HG02588 (cell line): Measurements from ENCODE around the gene NCAPH2.
"Not testable (repeated sequence)": the region's sequence is repeated elsewhere in the genome, so short reads cannot be mapped to it uniquely, and the experiment has no call there.

ENCODE experiments used
- ATAC-seq: cut with Tn5 transposase; IDR thresholded peaks from one replicate; pipeline ENCODE4 v1.9.1; 2021; ENCODE audit warnings: mild to moderate bottlenecking, moderate library complexity; ENCODE audit not compliant: unreplicated experiment

NCAPH2 gene

DNA sequence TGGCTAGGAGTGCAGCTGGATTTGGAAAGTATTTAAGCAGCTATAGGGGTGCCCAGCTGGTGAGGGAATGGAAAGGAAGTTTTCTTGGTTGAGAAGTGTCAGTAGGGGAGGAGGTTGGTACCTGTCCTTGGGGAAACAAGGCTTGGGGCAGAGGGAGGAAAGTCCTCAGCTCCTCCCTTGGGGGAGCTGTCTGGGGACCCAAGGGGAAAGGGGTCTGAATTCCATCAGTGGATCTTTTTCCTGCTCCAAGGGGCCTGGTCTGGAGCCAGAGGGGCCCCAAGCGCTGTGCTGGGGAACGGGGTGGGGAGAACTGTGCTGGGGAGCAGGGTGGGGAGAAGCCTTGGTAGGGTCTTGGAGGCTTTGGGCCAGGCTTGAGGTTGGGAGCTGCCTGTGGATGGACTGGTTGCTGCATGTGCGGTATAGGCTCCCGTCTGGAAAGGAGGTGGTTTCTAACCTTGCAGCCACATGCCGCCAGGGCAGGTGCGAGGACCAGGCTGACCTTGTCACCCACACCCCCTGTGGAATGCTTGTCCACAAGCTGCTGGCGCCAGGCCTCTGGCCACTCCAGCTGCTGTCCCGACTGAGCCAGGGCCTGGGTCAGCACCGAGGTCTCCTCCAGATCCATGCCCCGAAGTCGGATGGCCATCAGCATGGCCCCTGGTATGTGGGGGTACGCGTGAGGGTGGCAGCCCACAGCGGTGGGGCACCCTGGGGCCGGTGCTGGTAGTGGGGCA lies 20.8 kb downstream of the NCAPH2 start:
- no peak for ATAC-seq

- no peak for ATAC-seq
These were observed 21.4 kb downstream of the NCAPH2 start for GRCh38 chr22:50529416-50529896.

DNA sequence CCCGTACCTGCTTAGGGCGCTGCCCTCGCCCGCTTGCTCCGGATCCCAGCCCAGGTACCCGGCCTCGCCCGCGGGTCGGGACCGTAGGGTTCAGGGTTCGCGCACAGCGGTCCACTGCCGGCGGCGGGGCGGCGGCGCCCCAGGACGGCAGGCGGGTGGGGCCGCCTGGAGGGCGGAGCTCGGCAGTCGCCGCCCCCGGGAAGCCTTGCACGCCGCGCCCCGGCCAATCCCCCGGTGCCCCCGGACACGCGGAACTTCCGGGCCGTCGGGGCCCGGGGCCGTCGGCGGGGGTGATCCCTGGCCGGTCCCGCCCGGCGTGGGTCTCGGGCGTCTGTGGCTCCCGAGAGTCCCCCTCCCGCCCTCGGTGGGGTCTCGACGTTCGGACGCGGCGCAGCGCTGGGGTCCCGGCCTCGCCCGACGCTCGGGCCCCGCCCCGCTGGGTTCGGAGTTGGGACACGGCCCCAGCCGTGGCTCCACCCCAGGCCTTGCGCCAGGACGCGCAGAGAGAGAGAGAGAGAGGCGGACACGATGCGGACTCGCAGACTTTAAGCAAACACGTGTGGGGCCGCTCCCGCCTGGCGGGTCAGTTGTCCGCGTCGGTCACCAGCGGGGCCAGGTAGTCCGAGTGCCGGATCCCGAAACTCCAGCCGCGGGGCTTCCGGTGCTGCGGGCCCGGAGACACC lies 22.0 kb downstream of the NCAPH2 start, which contains the start of gene TYMP:
TSS of gene TYMP (minus strand) at position 116 of the 683 bp plus-strand sequence. CDS start 303 bp downstream, outside the sequence.
- ATAC-seq = peak; percentile 15

- no peak for ATAC-seq
These were observed 22.5 kb downstream of the NCAPH2 start for GRCh38 chr22:50530580-50530876.

DNA sequence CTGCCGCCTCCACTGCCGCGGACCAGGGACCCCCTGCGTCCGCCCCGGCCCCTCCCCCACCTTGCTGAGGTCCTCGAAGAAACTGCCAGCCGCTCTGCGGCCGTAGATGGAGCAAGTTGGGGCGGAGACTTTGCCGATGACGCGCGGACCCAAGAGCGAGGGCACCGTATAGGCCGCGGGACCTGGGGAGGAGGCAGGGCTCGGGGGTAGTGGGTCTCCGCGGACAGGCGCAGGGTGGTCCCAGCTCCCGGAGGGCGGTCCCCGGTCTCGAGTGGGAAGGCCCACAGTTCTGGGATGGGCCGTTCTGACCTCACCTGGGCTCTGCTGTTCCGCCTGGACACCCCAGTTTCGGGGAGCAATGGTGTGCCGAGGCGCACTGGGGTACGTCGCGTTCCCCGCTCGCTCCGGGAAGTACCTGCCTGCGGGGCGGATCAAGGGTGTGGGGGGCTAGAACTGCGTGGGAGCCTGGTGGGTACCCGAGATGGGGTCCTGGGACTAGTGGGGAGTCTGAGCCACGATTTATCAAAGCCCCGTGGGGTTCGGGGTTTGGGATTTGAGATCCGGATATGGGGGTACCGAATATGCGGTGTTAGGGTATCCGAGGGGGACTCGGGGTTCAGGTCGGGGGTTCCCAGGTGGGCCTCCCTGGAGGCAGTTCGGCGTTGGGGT lies 23.0 kb downstream of the NCAPH2 start:
- no peak for ATAC-seq

GRCh38 chr22:50531546-50531961 lies 23.5 kb downstream of the NCAPH2 start:
- ATAC-seq = peak; percentile 17

- peak; percentile 3 for ATAC-seq
These were observed 24.1 kb downstream of the NCAPH2 start for GRCh38 chr22:50531962-50532674.

DNA sequence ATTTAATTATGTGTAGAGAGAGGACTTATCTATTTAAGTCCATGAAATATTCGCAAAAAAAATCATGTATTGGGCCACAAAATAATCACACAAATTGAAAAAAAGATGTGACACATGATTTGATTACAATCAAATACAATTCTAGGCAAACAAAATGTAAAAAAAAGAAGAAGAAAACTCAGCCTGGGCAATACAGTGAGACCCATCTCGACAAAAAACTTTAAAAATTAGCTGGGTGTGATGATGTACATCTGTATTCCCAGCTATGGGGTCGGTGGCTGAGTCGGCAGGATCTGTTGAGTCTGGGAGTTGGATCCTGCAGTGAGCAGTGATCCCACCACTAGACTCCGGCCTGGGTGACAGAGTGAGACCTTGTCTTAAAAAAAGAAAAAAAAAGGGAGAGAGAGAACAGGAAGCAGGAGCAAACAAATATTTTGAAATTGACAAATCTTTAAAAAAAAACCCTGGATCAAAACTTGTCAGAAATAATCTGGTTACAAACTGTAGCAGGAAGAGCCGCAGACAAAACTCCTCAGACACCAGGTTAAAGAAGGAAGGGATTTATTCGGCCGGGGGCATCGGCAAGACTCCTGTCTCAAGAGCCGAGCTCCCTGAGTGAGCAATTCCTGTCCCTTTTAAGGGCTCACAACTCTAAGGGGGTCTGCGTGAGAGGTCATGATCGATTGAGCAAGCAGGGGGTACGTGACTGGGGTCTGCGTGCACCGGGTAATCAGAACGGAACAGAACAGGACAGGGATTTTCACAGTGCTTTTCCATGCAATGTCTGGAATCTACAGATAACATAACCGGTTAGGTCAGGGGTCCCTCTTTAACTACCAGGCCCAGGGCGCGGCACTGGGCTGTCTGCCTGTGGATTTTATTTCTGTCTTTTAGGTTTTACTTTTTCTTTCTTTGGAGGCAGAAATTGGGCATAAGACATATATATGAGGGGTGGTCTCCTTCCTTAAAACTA lies 25.1 kb downstream of the NCAPH2 start:
- ATAC-seq = no peak

- not testable (repeated sequence) for ATAC-seq
These were observed 26.1 kb downstream of the NCAPH2 start for GRCh38 chr22:50533856-50534711.

DNA sequence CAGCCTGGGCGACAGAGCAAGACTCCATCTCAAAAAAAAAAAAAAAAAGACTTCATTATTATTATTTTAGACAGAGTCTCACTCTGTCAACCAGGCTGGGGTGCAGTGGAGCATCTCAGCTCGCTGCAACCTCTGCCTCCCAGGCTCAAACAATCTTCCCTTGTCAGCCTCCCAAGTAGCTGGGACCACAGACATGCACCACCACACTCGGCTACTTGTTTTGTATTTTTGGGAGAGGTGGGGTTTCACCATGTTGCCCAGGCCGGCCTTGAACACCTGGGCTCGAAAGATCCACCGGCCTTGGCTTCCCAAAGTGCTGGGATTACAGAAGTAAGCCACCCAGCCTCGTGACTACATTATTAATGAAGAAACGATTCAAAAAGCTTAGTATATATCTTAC lies 27.1 kb downstream of the NCAPH2 start:
- ATAC-seq = no peak

DNA sequence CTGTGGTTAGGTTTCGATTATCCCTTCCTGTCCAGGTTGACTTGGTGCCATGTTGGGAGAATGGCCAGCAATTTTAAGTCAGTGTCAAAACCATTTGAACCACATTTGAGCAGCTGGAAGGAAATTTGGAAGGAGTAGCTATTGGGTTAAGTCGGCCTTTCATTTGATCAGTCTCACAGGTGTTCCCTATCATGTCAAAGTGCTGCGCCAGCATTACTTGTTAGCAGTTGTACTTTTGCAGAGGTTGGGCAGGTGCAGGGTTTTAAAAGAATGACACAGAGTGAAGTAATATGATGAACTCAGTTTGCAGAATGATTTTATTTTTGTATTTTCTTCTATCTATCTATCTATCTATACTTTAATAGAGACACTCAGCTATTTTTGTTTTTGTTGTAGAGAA lies 28.2 kb downstream of the NCAPH2 start:
- no peak for ATAC-seq

GRCh38 chr22:50537765-50538164 lies 29.7 kb downstream of the NCAPH2 start:
- no peak for ATAC-seq

DNA sequence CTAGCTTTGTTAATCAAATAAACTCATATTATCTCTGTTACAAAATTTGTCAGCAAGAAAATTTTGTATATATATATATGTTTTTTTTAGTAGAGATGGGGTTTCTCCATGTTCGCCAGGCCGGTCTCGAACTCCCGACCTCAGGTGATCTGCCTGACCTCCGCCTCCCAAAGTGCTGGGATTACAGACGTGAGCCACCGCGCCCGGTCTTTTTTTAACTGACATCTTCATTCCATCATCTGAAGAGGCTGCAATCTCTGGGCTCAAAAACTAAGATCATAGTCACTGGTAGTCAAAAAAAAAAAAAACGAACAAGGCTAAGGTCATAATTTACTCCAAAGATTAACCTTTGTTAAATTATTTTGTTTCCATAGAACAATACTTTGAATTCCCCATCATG lies 32.4 kb downstream of the NCAPH2 start:
- no peak for ATAC-seq

DNA sequence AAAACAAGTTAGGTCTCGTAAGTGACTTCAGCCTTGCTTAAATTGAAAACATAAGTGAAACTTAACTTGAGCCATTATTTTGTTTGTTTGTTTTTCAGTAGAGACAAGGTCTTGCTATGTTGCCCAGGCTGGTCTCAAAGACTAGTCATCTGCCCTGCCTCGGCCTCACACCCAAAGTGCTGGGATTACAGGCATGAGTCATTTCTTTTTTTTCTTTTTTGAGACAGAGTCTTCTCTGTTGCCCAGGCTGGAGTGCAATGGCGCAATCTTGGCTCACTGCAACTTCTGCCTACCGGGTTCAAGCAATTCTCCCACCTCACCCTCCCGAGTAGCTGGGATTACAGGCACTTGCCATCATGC lies 33.6 kb downstream of the NCAPH2 start:
- ATAC-seq = not testable (repeated sequence)

GRCh38 chr22:50542416-50542927 lies 34.4 kb downstream of the NCAPH2 start:
- ATAC-seq = no peak

DNA sequence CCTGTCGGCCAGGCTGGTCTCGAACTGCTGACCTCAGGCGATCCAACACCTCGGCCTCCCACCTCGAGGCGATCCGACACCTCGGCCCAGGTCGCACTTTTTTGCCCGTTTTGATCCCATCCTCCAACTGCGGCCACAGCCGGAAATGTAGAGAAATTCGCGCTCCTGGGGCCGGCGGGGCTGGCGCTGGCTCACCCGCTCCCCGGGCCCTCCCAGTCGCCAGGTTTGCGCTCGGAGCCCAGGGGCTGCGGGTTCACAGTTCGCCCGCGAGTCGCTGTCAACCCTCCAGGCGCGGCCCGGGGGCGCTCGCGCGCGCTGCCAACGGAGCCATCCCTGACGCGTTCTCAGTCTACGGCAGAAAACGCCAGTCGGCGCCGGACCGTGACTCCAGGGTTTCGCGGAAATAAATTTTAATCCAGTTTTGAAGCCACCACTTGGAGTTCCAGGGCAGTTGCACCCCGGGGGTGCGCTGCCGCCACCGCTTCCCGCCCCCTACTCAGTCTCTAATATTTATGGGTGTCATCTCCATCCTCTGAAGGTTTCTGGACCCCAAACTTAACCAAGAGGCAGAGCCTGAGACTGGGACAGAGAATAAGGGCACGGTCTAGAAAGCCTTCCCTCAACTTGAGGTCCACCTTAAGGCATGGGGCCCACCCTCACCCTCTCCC lies 36.2 kb downstream of the NCAPH2 start:
- ATAC-seq = no peak

DNA sequence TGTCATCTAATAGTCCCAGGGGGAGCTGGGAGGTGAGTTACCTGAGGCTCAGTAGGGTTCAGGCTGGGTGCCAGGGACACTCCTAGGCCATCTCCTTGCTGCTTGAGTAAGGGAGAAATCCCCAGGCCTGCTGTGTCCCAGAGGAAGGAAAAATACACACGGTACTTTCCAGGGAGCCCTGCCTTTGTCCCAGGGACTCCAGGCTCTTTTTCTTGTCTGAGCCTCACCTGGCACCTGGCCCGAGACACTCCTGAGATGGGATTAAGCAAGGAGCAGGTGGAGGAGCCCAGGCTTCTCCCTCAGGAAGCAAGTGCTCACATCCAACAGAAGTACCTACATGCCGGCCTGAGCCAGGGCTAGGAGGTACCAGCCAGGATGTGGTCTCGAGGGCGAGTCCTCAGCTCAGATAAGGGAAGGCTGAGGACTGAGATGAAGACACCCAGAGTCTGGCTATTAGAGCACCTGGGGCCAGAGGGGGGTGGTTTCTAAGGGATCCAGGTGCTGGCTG lies 36.8 kb downstream of the NCAPH2 start:
- no peak for ATAC-seq
